GM06990 (cell line): ENCODE results near the gene ARPP21.
A peak's percentile ranks its signal among the peaks of the same experiment; 100 is the strongest.

Experiments used
- DNase-seq: peaks from one replicate; pipeline ENCODE4 v3.0.0-alpha.2; 2011; ENCODE audit not compliant: insufficient read length; ENCODE audit errors: extremely low read depth
- H3K27me3 ChIP-seq: replicated peaks from 2 replicates; pipeline ENCODE4 v1.6.0; 2011; ENCODE audit warnings: low read length; ENCODE audit not compliant: control insufficient read depth, insufficient read depth
- H3K36me3 ChIP-seq: 2 replicates; pipeline ENCODE4 v1.5.1; 2011; ENCODE audit warnings: low read length; ENCODE audit not compliant: control insufficient read depth, insufficient read depth
- H3K4me3 ChIP-seq: replicated peaks from 2 replicates; pipeline ENCODE4 v1.5.1; 2011; ENCODE audit warnings: low read depth, mild to moderate bottlenecking, control low read depth, low read length
- CTCF ChIP-seq: IDR thresholded peaks from 2 replicates; pipeline ENCODE4 v1.5.1; 2011; ENCODE audit warnings: low read length, control low read depth, mild to moderate bottlenecking, inconsistent platforms; ENCODE audit not compliant: insufficient read depth, poor library complexity, severe bottlenecking

Gene ARPP21

DNA sequence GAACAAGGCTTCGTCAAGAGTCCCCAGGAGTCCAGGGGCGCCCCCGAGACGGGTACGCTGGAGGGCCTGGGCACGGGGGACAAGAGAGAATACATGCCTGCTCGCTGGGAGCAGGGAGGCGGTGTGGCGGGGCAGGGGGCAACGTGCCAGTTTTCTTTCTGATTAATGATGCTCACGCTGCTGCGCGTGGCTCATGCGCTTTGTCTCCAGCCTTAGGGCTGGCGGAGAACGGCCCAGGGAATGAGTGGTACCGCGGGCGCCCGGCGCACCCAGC, 408 bp upstream of the ARPP21 start:
- peak; percentile 1 for DNase-seq
- Histone ChIP-seq H3K36me3 (no peaks in the 10 kb centered on the region), H3K27me3 (peaks cover 4% of the 10 kb centered on the region; the same call in 1 of the 2 replicates), H3K4me3 (no peak overlapping the region)
- no peak for TF ChIP-seq CTCF

GRCh38 chr3:35640190-35641165, 1.2 kb downstream of the ARPP21 start:
- Histone ChIP-seq H3K4me3 (no peak overlapping the region), H3K36me3 (no peaks in the 10 kb centered on the region), H3K27me3 (peaks cover 4% of the 10 kb centered on the region; the same call in 1 of the 2 replicates)
- TF ChIP-seq CTCF = no peak
- DNase-seq = no peak

- no peak for TF ChIP-seq CTCF
- Histone ChIP-seq H3K36me3 (no peaks in the 10 kb centered on the region), H3K27me3 (peaks cover 4% of the 10 kb centered on the region; the same call in 1 of the 2 replicates), H3K4me3 (no peak overlapping the region)
- no peak for DNase-seq
Observed at GRCh38 chr3:35641331-35641730, 2.0 kb downstream of the ARPP21 start.

- Histone ChIP-seq H3K27me3 (peaks cover 4% of the 10 kb centered on the region; the same call in 1 of the 2 replicates), H3K36me3 (no peaks in the 10 kb centered on the region), H3K4me3 (no peak overlapping the region)
- no peak for TF ChIP-seq CTCF
- no peak for DNase-seq
Observed at GRCh38 chr3:35641920-35642527, 2.7 kb downstream of the ARPP21 start.

- no peak for TF ChIP-seq CTCF
- no peak for DNase-seq
- H3K36me3 ChIP-seq = no peaks in the 10 kb centered on the region
- no peak overlapping the region for H3K4me3 ChIP-seq
- peaks cover 4% of the 10 kb centered on the region; the same call in 1 of the 2 replicates for H3K27me3 ChIP-seq
Observed at GRCh38 chr3:35643495-35643894, 4.2 kb downstream of the ARPP21 start.
